Activated T-cell treated with anti-CD3 and anti-CD28 coated beads, Interleukin-2, amount 50 U/mL, for 4 hours (primary cell): ENCODE data around the gene MBOAT2. TPM values are rescaled to one million over a fixed set of nuclear protein-coding genes. Genes with fewer than 3 reads are reported as not detected.

ENCODE experiments used
- ATAC-seq, 2 donors: fragments of 200-7000 bp; cut with Tn5 transposase; one replicate each; pipeline ENCODE4 v1.10.0; 2021
- DNase-seq: peaks from one replicate; pipeline ENCODE4 v3.0.0-alpha.2; 2020
- H3K27me3 Mint-ChIP-seq: one replicate; pipeline ENCODE4 v1.8.0; 2021; ENCODE audit warnings: low read depth, mixed read lengths
- H3K36me3 Mint-ChIP-seq: one replicate; pipeline ENCODE4 v1.8.0; 2022; ENCODE audit warnings: mixed read lengths; ENCODE audit not compliant: insufficient read depth
- H3K4me1 Mint-ChIP-seq: one replicate; pipeline ENCODE4 v1.8.0; 2021; ENCODE audit warnings: low read depth, mixed read lengths
- H3K4me3 Mint-ChIP-seq: one replicate; pipeline ENCODE4 v1.8.0; 2021; ENCODE audit warnings: mild to moderate bottlenecking, moderate library complexity, mixed read lengths
- H3K9me3 Mint-ChIP-seq: one replicate; pipeline ENCODE4 v1.8.0; 2021; ENCODE audit warnings: mixed read lengths
- total RNA-seq, 3 donors: library from RNA; stranded (reverse); gene quantifications; one replicate each; pipeline ENCODE4 v1.2.1, GENCODE V29; 2021

The MBOAT2 gene
- total RNA-seq, 3 donors from 2014 or later, result 0.74 to 0.99 (median 0.95) TPM

DNA sequence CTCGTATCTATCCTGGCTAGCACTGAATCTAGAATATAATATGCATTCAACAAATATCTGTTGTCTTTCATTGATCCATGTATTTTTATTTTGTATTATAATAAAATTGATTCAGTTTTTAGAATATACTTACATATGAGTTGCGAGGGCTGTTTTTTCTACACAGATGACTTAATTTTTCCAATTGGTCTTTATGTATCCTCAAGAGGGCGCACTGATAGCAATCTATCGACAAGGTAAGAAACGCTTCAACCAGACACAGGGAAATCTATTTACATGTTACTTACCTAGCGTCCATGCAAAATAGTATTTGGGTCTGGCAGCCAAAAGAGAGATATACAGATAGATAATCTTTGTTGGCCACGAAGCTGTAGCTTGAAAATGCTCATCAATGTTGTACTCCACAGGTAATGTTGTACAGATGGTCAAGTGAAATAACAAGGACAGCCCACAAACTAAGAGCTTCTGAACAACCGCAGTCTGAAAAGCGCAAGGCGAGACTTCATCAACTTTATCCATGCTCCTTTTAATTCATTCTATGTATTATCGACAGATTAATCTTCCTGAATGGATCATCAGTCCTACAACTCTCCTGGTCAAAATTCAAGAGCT is 130.6 kb downstream of the MBOAT2 start:
- DNase-seq, result no peak
- peaks cover 2% of the 10 kb centered on the region for H3K27me3 Mint-ChIP-seq
- no peaks in the 10 kb centered on the region for H3K4me1 Mint-ChIP-seq
- no peaks in the 10 kb centered on the region for H3K36me3 Mint-ChIP-seq
- H3K9me3 Mint-ChIP-seq, result no peaks in the 10 kb centered on the region
- H3K4me3 Mint-ChIP-seq, result no peak overlapping the region
- no peak for ATAC-seq

DNA sequence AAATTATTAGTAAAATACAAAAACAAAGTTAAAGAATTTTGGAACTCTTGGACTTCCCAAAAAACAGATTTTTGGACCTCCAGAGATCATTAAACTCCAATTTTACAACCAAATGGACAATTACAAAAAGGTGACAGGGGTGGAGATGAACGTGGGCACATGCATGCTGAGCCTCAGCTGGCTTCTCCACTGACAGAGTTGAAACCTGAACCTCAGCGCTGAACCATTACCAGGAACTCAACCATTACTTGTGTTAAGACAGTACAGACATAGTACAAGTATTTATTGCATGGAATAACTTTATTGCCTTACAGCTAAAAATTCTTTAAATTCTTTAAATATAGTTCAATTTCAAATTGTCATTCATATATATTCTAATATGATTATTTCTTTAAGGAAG is 133.0 kb downstream of the MBOAT2 start:
- DNase-seq (no peak), ATAC-seq (no peak)
- peaks cover 2% of the 10 kb centered on the region for H3K27me3 Mint-ChIP-seq
- H3K36me3 Mint-ChIP-seq, result no peaks in the 10 kb centered on the region
- H3K9me3 Mint-ChIP-seq, result no peaks in the 10 kb centered on the region
- H3K4me1 Mint-ChIP-seq, result no peaks in the 10 kb centered on the region
- H3K4me3 Mint-ChIP-seq, result no peak overlapping the region

DNA sequence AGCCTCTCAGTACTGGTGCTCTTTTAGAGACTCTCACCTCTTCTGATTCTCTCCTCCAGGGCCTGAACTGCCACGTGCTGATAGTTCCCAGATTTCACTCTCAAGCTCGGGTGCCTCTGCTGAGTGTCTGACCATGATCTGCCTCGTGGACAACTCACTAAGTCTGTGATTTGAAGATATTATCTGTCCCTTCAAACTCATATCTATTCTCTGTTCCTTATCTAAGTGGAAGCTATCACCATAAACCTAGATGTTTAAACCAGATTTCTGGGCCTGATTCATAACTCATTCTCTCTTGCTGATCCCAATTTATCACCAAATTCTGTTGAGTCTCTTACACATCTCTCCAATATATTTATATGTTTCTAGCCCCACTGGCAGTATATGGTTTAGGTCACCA is 136.1 kb downstream of the MBOAT2 start:
- DNase-seq, result no peak
- Mint-ChIP-seq H3K4me3 (no peak overlapping the region), H3K27me3 (peaks cover 2% of the 10 kb centered on the region), H3K36me3 (no peaks in the 10 kb centered on the region), H3K9me3 (no peaks in the 10 kb centered on the region), H3K4me1 (no peaks in the 10 kb centered on the region)
- no peak for ATAC-seq

DNA sequence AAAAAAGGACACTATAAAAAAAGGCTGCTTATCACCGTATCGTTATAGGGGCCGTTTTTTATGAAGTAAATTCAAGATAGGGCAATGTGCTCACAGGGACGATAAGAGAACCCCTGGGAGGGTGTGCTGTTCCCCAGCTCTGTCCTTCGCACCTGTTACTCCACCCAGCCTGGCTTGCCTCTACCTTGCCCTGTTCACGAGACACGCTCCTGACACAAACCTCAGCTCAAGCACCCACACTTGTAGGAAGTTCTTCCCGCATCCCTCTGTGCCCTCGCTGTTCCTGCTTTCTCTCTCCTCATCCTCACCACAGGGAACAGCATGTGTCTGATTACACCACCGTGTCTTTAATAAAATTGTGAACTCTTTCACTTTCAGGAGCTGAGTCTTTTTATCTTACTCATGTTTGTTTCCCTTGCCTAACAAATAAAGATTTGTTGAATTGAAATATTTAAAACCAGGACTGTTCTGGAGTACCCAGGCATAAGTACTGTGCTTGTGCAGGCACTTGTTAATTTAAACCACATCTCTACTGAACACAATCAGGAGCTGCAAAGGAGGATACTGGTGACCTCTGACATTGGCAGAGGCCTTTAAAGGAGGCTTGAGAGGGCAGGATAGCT is 140.0 kb downstream of the MBOAT2 start:
- H3K4me1 Mint-ChIP-seq, result no peaks in the 10 kb centered on the region
- no peak for DNase-seq

DNA sequence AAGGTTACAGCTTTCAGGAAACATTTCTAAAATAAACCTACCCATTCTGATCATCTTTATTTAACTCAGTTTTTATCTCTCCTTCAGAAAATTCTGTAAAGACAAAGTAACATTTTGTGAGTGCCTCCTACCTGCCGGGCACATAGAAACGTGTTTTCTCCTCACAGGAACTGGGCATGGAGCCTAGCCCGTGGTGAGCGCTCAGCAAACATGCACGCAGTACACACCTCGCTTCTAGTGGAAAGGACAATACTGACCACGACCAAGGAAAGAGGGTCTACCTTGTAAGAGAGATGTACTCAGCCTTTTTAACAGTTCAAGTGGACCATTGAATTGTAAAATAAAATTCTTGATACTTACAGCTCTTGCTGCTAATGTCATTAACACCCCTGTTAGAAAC is 141.3 kb downstream of the MBOAT2 start:
- Mint-ChIP-seq H3K4me1 (no peaks in the 10 kb centered on the region), H3K36me3 (no peaks in the 10 kb centered on the region), H3K9me3 (no peaks in the 10 kb centered on the region), H3K27me3 (no peaks in the 10 kb centered on the region), H3K4me3 (no peak overlapping the region)
- DNase-seq (no peak), ATAC-seq (no peak)

More for the DNA sequence above, 140.0 kb downstream of the MBOAT2 start:
- no peaks in the 10 kb centered on the region for H3K36me3 Mint-ChIP-seq
- H3K27me3 Mint-ChIP-seq, result no peaks in the 10 kb centered on the region
- H3K9me3 Mint-ChIP-seq, result no peaks in the 10 kb centered on the region
- H3K4me3 Mint-ChIP-seq, result no peak overlapping the region
- ATAC-seq, result no peak

DNA sequence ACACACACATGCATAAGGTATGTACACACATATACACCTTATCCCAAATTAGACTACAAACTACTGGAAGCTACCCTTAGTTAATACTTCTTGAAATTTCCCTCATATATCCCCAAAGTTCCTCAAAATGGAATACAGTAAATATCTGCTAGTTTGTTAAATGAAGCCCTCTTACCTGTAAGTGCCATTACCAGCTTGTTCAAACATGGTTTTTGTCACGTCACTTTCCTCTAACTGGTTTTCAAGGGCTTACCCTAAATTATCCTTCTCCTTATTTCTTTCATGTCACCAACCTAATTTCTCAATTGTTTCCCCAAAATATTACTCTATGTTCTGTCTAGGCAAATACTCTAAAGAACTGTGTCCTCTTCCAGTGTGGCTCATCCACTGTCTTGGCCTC is 141.7 kb downstream of the MBOAT2 start:
- H3K4me3 Mint-ChIP-seq, result no peak overlapping the region
- H3K36me3 Mint-ChIP-seq, result no peaks in the 10 kb centered on the region
- H3K9me3 Mint-ChIP-seq, result no peaks in the 10 kb centered on the region
- H3K4me1 Mint-ChIP-seq, result no peaks in the 10 kb centered on the region
- DNase-seq (no peak), ATAC-seq (no peak)
- H3K27me3 Mint-ChIP-seq, result no peaks in the 10 kb centered on the region

DNA sequence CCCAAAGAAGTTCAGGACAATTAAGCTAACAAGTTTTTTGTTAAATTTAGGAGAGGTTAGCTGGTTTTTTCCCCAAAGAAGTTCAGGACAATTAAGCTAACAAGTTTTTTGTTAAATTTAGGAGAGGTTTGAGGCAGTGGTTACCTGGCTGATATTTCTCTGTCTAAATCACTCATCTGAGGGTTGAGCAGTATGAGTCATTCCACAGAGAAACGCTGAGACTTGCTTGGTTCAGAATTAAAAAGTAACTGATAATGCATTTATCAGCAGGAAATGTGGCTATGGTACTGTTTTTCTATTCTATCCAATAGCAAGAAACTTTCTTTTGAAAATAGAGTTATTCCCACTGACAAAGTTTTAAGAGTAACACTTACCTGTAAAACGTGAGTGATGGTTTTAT is 143.2 kb downstream of the MBOAT2 start:
- Mint-ChIP-seq H3K27me3 (no peaks in the 10 kb centered on the region), H3K36me3 (no peaks in the 10 kb centered on the region), H3K4me3 (no peak overlapping the region), H3K4me1 (no peaks in the 10 kb centered on the region), H3K9me3 (no peaks in the 10 kb centered on the region)
- ATAC-seq (no peak), DNase-seq (no peak)

DNA sequence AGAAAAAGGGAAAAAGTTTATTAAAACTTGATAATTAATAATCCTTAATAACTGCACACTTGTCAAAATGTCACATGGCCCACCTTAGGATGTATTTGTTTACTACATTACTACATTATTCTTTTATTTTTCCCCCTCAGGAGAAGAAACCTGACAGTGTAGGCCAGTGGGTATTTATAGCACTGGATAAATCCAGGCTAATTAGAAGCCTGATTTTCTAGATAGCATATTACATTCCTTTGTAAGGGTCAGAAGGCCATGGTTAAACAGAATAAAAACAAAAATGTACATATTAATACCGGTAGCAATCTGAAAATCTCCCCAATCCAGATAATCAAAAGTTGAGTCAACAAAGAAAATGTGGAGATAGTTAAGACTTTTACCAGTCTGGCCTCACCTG is 144.6 kb downstream of the MBOAT2 start:
- no peaks in the 10 kb centered on the region for H3K36me3 Mint-ChIP-seq
- H3K27me3 Mint-ChIP-seq, result no peaks in the 10 kb centered on the region
- H3K9me3 Mint-ChIP-seq, result no peaks in the 10 kb centered on the region
- no peaks in the 10 kb centered on the region for H3K4me1 Mint-ChIP-seq
- no peak for DNase-seq
- H3K4me3 Mint-ChIP-seq, result no peak overlapping the region
- no peak for ATAC-seq

DNA sequence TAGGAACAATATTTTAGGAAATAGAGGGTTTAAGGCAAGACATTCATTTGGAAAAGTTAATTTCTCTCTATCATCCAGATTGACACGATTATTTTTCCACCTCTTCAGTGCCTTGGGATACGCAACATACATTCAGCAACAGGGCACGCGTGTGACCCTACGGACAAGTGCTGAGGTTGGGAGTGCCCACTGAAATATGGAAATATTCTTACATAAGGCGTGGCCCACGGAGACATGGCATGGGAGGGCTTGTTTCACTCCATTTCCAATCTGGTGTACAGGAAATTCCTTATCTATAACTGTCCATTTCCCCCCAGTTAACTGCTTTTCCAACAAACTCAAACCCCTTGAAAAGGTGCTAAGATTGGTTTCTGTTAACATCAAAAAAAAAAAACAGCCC is 145.2 kb downstream of the MBOAT2 start:
- no peak overlapping the region for H3K4me3 Mint-ChIP-seq
- H3K27me3 Mint-ChIP-seq, result no peaks in the 10 kb centered on the region
- ATAC-seq (no peak), DNase-seq (no peak)
- H3K4me1 Mint-ChIP-seq, result no peaks in the 10 kb centered on the region
- no peaks in the 10 kb centered on the region for H3K9me3 Mint-ChIP-seq
- H3K36me3 Mint-ChIP-seq, result no peaks in the 10 kb centered on the region

DNA sequence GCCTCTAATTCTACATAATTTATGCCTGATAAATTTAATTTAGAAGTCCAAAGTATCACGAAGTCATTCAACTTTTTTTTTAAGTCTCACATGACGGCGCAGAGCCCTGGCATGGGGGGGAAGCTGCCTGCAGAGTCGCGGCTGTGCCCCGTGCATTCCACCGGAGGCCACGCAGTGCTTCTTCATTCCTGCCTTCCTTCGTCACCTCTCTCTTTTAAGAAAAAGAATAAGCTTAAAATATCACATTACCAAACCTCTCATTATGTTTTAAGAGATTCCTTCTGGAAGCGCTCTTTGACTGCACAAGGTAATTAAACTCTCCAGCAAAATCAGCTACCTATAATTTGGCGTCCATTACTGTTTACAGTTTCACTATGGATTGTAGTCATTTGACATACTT is 145.8 kb downstream of the MBOAT2 start:
- Mint-ChIP-seq H3K4me1 (no peaks in the 10 kb centered on the region), H3K36me3 (no peaks in the 10 kb centered on the region), H3K4me3 (no peak overlapping the region), H3K9me3 (no peaks in the 10 kb centered on the region), H3K27me3 (no peaks in the 10 kb centered on the region)
- ATAC-seq (no peak), DNase-seq (no peak)

DNA sequence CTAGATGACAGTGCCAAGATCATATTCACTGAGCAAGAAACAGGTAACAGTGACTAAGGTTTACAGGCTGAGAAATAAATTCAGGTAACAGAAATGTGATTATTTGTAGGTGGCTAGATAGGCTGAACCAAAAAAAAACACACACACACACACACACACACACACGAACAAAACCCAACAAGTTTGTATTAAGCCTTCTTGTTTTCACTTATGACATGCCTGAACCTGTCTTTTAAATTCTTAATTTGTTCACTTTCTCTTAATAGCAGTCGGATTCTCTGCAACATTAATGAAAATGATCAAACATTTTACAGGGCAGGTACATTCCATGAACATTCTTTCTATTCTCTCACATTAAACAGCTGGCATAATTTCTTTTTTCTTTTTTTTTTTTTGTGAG is 147.3 kb downstream of the MBOAT2 start:
- ATAC-seq (no peak), DNase-seq (no peak)
- Mint-ChIP-seq H3K36me3 (no peaks in the 10 kb centered on the region), H3K4me3 (no peak overlapping the region), H3K9me3 (no peaks in the 10 kb centered on the region), H3K4me1 (no peaks in the 10 kb centered on the region), H3K27me3 (no peaks in the 10 kb centered on the region)

DNA sequence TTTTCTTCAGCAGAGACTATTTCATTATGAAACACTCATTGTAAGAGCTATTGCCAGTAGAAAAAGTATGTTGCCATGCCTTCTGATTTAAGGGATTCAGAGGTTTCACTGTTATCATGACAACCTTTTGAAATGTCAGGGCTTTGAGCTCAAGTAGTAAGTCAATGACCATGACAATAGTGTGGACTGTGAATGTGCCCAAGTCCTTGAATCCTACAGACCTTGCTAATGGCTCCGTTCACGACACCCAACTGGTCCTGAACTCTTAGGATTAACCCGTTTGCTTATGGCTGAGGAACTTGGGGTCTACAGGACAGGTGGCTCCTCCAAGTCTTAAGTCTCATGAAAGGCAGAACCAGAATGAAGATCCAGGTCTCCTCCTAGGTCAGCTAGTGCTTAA is 148.5 kb downstream of the MBOAT2 start:
- Mint-ChIP-seq H3K4me1 (no peaks in the 10 kb centered on the region), H3K4me3 (no peak overlapping the region), H3K36me3 (no peaks in the 10 kb centered on the region), H3K9me3 (no peaks in the 10 kb centered on the region), H3K27me3 (no peaks in the 10 kb centered on the region)
- DNase-seq (no peak), ATAC-seq (no peak)

DNA sequence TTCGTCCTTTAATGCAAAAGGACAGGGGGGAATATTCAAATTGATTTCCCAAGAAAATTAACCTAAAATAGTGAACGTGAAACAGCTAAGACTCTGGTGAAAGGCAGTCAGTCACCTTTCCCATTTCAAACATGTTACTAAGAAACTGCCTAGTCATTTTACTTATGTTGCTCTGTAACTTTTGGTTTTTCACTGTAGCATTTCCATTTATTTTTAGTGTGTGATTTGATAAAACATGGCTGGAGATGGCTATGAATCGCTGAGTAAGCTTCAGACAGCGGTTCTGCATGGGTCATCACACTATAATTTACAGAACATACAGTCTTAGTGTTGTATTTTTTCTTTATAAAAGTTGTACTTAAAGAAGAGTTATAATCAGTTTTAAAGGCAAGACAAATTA is 150.1 kb downstream of the MBOAT2 start:
- ATAC-seq (no peak), DNase-seq (no peak)
- no peaks in the 10 kb centered on the region for H3K27me3 Mint-ChIP-seq
- H3K4me1 Mint-ChIP-seq, result no peaks in the 10 kb centered on the region
- H3K9me3 Mint-ChIP-seq, result no peaks in the 10 kb centered on the region
- H3K36me3 Mint-ChIP-seq, result no peaks in the 10 kb centered on the region
- H3K4me3 Mint-ChIP-seq, result no peak overlapping the region

DNA sequence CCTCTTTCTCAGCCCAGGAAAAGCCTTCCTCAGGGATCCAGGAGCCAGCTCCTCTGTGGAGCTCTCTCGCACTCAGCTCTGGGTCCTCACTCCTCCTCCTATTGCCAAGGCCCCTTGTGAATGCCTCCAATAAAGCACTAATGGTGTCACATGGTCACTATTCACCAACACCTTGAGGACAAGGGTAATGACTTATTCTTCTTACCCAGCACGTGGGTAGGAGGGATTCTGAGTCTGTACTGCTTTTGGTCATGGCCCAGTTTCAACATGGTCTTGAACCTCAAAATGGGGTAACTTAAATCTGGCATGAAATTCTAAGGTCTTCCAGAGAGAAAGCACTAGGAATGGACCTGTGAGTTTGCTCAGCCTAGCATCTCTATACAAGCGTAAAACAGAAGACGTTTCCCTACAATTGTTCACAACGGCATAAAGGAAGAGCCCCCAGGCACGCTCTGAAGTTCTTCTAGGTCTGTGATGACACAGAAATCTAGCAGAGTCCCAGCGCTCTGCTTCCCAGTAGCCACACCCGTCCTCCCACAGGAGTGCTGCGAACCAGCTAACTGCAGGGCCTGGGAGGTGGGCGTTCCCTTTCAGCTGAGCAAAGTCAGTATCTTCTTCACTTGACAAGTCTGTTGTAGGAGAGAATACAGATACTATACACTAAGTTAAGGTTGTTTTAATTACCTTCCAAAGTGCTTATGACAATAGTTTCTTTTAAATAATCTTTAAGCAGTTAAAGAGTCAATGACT is 151.5 kb downstream of the MBOAT2 start:
- DNase-seq (no peak), ATAC-seq (no peak)
- Mint-ChIP-seq H3K27me3 (peaks cover 5% of the 10 kb centered on the region), H3K9me3 (no peaks in the 10 kb centered on the region), H3K36me3 (no peaks in the 10 kb centered on the region), H3K4me3 (no peak overlapping the region), H3K4me1 (no peaks in the 10 kb centered on the region)

DNA sequence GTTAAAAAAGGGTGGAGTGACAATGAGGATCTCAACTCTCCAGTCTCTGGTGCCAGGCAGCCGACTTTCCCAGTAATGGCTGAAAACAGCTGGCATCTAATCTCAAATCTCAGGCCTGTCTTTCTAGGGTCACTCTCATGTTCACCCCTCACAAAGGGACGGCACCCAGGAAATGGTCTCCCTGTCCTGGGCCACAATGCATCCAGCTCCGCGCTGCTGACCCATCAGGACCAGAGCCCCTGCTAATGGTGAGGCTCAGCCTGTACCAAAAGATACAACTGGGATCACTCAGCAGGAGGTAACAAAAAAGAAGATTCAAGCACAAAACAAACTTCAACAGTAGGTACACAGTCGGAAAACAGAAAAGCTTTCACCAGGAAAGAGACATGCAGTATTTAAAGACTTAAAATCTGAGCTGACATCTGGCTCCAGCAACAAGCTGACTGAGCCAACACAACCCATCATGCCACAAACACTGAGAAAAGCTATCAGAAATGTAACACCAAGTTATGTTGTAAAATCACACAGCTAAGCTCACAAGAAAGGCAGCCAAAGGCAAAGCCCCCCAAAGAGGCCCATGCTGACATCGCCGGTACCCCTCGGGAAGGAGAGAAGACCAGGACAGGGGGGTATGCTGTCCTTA is 152.5 kb downstream of the MBOAT2 start:
- peaks cover 14% of the 10 kb centered on the region for H3K27me3 Mint-ChIP-seq
- DNase-seq, result no peak
- no peaks in the 10 kb centered on the region for H3K9me3 Mint-ChIP-seq
- H3K36me3 Mint-ChIP-seq, result no peaks in the 10 kb centered on the region
- ATAC-seq, result no peak
- no peak overlapping the region for H3K4me3 Mint-ChIP-seq
- H3K4me1 Mint-ChIP-seq, result no peaks in the 10 kb centered on the region
